GM21367 (cell line): ENCODE results near the gene SPATA20.

Experiments
- ATAC-seq: cut with Tn5 transposase; IDR thresholded peaks from one replicate; pipeline ENCODE4 v1.9.1; 2021; ENCODE audit not compliant: unreplicated experiment

Gene SPATA20

GRCh38 chr17:50519141-50519834 lies 27.7 kb upstream of the SPATA20 start:
- ATAC-seq: no peak

DNA sequence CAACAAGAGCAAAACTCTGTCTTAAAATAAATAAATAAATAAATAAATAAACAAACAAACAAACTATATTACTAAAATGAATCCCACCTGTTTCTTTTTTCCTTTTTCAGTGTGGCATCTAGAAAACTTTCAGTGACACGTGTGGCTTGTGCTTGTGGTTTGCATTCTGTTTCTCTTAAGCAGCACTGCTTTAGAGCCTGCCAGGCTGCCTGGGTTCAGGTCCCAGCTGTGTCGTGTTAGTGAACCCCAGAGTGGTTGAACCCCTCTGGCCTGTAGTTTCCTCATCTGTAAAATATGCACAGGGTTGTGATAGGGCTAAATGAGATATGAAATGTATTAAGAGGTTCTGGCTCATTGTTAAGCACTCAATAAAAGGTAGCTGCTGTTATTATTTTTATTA lies 26.5 kb upstream of the SPATA20 start:
- no peak for ATAC-seq

DNA sequence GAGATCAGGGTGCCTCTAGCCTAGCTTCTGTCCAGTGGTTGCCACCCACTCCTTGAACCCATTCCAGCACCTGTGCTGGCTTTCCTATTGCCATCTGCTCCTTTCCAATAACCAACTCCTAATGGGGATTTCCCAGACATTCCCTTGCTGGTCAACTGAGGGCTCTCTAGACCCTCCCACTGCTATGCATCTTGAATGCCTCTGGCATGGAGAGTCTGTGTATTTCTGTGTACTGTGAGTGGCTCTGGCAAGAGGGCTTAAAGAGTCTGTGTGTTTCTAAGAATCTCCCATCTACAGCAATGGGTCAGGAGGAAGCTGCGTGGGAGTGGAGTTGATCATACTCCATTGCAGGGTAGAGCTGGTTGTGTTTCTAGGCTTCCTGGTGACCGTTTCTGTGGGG lies 25.5 kb upstream of the SPATA20 start:
- ATAC-seq: no peak

DNA sequence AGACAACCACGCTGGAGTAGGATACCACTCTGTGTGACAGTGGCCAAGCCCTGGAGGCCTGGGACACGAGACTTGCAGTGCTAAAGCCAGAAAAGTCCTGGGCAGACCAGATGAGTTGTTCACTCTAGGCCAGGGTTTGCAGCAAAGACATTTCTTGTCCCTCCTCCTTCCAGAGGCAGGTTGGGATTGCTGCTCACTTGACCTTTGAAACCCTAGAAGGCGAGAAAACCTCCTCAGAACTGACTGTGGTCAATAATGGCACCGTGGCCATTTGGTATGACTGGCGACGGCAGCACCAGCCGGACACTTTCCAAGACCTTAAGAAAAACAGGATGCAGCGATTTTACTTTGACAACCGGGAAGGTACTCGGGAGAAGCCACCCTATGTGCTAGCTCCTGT lies 24.2 kb upstream of the SPATA20 start:
- ATAC-seq: no peak

GRCh38 chr17:50523208-50523607 lies 23.8 kb upstream of the SPATA20 start:
- ATAC-seq: no peak

DNA sequence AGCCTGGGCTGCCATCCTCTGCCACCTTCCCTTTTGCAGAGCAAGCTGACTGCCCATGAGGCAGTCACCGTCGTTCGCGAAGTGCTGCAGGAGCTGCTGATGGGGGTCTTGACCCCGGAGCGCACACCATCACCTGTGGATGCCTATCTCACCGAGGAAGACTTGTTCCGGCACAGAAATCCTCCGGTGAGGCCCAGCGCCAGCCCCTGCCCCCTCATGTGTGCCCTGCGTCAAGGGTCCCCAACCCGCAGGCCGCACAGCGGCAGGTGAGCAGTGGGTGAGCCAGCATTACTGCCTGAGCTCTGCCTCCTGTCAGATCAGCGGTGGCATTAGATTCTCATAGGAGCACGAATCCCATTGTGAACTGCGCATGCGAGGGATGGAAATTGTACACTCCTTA lies 22.1 kb upstream of the SPATA20 start:
- ATAC-seq: no peak

DNA sequence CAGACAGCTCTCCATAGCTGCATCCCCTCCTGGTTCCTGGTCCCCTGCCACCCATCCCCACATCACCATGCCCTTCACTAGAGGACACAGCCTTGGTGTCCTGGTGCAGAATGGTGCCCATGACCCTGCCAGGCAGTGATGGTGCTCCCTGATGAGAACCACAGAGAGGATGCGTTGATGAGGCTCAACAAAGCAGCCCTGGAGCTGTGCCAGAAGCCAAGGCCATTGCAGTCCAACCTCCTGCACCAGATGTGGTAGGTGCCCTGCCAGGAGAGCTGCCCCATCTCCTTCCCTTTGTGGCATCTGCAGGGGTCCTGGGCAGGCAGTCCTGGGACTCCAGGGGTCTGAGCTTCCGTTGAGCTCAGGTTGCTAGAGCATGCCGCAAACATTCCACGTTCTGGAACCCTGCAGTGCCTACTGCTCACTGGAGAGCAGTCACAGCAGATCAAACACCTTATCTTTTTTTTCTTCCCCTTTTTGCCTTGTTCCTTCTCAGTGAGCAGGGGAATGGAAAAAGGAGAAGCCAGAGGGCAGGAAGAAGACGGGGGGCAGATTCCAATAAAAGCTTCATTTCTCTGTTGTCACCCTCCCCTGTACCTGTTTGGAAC lies 19.7 kb upstream of the SPATA20 start:
- ATAC-seq: no peak

- no peak for ATAC-seq
Measured at GRCh38 chr17:50527949-50528474, 19.0 kb upstream of the SPATA20 start.

DNA sequence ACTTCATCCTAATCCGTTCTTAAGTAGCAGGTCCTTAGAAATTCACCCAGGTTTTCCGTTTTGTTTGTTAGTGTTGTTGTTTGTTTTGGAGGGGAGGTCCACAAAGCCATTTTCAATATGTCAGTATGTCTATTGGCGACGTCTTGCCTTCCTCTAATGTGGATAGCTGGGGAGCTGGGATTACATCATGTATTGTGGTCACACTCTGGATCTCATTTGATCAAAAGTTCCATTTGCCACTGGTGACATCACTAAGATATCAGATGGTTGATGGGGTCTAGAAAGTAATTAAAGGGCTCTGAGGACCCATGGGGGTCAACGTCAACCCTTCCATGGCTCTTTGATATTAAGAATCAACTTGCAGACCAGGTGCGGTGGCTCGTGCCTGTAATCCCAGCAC lies 17.1 kb upstream of the SPATA20 start:
- ATAC-seq: no peak

DNA sequence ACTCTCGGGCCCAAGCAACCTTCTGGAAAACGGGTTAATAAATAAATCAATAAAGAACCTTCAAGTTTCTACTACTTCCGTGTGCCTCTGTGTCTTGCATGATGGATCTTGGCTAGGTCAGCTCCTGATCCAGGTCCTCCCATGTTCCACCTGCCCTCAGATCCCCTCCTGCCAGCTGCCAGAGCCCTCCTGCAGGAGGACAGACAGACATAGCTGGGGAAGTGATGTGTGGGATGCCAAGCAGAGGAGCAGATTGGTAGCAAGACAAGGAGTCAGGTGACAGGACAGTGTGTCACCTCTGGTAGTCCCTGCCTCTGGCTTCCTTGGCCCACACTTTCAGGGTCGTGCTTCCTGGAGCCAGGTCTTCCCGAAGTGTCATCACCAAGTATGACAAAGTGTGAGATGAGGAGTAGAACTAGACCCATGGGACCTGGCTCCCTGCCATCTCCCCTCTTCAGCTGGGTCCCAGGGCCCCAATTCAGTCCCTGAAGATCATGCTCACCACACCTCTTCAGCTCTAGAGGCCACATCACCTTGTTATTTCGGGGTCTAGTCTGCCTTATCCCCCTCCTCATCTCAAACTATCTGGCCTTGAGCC lies 15.4 kb upstream of the SPATA20 start:
- no peak for ATAC-seq

DNA sequence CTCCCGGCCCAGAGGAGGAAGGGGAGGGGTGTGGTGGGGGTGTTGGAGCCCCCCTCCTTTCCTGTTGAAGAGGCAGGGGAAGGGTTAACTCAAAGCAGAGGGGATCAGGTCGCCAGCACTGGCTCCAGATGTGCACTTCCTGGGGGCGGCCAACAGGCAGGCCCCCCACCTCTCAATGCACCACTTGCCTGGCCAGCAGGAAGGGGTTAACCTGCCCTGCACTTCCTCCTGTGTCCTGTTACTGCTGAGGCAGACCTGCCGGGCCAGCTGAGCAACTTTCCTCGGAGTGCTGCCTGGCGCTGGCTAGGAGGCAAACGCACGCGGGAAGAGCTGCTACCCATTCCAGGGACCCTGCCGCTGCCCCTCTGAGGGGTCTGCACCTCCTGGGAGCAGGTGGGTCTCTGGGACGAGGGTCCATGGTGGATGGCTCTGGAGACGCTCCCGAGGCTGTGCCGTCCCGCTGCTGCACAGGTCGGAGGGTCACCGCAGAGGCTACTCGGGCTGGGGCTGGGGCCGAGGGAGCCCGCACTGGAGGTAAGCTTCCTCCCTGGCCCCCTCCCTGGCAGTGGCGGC lies 14.4 kb upstream of the SPATA20 start, which contains the start of gene EPN3:
EPN3 (plus strand) TSS at position 284 of the 573 bp plus-strand sequence. CDS start 3,822 bp downstream, outside the sequence.
- no peak for ATAC-seq

- ATAC-seq: no peak
Measured at GRCh38 chr17:50533185-50533584, 13.8 kb upstream of the SPATA20 start.

DNA sequence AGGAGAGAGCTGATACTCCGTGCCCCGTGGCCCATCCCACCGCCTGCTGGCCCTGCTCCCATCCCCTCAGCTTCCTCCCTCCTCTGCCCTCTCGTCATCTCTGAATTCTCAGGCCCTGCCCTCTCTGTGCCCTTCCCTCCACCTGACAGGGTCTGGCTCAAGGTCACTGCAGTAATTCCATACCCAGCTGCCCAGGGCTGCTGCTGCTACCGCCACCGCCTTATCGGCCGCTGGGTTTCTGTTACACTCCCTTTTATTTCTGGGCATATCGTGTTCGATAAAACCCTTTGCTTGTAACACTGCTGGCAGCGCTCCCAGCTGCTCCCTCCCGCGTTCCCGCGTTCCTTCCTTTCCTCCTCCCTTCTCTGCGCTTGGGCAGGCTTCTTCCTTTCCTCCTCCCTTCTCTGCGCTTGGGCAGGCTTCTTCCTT lies 13.2 kb upstream of the SPATA20 start:
- ATAC-seq: no peak

DNA sequence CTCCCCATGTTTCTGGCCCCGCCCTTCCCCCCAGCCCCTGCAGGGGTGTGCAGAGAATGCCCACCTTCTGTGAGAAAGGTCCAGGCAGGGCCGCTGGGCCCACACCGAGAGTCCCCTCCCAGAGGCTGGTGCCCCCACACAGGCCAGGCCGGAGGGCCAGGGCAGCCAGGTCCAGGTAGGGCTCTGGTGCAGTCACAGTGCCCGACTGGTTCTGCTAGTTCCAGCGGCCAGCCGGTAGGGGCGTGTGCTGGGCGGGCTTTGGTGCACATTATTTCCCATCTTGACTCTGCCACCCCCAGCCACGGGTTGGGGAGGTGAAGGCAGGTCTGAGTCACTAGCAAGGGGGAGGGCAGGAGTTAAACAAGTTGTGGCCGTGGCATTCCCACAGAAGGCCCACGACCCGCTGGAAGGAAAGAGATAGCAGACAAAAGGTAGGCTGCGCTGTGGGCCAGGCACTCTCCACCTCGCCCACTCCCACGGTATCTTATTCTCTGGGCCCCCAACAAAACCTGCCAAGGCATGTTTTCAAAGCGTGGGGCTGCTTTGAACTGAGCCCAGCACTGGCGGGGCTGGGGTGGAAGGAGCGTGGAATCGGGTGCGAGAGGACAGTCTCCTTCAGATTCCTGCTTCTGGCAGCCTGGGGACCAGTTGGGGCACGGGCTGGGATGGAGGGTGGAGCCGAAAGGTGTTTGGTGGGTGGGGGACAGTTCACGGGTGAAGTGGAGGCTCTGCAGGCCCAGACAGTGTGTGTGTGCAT lies 12.6 kb upstream of the SPATA20 start:
- ATAC-seq: no peak

- no peak for ATAC-seq
Measured at GRCh38 chr17:50534979-50535326, 12.0 kb upstream of the SPATA20 start.

DNA sequence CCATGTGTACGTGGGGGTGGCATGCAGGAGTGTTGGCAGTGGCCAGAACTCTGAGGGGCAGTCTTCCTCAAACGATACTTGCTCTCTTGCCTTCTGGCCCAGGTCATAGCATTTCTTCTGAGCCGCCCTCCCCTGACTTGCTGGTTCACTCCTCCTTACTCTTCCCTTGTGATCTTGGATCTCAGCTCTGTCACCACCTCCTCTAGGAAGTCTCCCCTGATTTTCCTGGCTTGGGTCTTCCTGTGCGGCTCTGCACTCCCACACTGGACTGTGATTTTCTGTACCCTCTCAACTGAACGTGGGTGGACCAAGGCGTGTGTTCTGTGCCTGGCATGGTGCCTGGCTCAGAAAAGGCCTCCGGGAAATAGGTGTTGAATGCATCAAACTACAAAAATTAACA lies 11.6 kb upstream of the SPATA20 start:
- ATAC-seq: no peak

DNA sequence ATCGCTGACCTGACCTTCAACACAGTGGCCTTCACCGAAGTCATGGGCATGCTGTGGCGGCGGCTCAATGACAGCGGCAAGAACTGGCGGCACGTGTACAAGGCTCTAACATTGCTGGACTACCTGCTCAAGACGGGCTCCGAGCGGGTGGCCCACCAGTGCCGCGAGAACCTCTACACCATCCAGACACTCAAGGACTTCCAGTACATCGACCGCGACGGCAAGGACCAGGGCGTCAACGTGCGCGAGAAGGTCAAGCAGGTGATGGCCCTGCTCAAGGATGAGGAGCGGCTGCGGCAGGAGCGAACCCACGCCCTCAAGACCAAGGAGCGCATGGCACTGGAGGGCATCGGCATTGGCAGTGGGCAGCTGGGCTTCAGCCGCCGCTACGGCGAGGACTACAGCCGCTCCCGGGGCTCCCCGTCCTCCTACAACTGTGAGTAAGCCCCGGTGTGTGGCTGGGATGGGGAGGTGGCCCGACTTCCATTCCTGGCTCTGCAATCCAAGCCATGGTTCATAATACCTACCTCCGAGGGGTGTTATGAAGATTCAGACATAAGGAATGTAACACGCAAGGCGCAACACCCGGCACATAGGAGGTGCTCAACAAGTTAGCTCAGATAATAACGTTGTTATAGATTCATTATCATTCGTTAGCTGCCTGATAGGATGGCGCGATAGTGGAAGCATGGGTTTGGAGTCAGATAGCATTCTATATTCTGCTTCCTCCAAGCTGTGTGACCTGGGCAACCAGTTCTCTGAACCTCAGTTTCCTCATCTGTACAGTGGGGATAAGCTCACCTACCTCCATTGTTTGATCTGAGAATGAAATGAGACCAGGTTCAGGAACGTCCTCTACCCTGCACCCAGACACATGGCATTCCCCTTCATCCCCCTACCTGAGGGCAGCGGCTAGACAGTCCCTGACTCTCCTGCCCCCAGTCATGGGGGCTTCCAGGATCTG lies 10.0 kb upstream of the SPATA20 start:
- ATAC-seq: no peak

DNA sequence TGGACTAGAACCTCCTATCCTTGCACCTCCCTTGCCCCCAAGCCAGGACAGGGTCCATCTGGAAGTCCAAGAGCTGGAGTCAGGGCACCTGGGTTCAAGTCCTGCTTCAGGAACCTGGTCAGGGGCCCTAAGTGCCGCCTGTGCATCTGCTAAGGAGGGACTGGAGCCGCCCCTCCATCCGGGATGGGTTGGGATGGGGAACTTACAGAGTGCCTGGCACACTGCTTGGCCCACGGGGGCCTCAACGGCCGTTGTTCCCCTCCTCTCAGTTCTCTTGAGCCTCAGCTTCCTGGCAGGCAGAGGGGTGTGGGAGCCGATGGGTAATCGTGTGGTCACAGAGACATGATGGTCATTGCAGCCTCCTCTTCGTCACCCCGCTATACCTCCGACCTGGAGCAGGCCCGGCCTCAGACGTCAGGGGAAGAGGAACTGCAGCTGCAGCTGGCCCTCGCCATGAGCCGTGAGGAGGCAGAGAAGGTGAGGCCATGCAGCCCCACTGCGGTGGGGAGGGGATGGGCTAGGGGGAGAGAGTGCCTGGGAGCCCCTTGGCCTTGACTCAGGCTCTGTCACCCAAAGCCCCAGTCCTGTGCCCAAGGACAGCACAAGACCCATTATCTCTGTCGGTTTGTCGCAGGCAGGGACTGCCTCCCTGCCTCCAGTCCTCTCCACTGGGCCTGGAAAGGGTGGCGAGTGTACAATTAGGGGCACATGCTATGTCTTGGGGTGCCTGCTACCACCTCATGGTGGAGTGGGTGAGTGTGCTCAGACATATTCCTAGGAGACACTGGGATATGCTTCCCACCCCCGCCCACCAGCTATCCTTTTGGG lies 9.0 kb upstream of the SPATA20 start:
- ATAC-seq: no peak
